ENCODE data around the gene PRDM16. TPM values are rescaled to one million over a fixed set of nuclear protein-coding genes. Genes with fewer than 3 reads are reported as not detected.

Gene PRDM16
- total RNA-seq, 1 experiment from 2014 or later = 6.1 TPM

DNA sequence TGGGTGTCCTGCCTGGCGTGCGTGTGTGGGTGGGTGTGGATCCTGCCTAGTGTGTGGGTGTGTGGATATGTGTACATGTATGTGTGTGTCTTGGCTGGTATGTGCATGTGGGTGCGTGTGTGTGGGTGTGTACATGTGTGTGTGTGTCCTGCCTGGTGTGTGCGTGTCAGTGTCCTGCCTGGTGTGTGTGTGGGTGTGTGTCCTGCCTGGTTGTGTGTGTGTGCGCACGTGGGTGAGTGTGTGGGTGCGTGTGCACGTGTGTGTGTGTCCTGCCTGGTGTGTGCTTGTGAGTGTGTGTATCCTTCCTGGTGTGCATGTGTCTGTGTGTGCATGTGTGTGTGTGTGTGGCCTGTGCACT, 60.1 kb downstream of the PRDM16 start:
- no peak for ATAC-seq
- no peak overlapping the region for H3K9ac ChIP-seq (ENCODE audit: low read length)
- BruUV-seq (replicated peaks) = no TSS peak
- H3K4me3 ChIP-seq (replicated peaks in 1 of 2; ENCODE audit: low read depth in 1 of 2, low read length in 2 of 2) = no peak overlapping the region
- no peaks in the 10 kb centered on the region for H4K20me1 ChIP-seq (ENCODE audit: insufficient read depth)
- H3K9me3 ChIP-seq (ENCODE audit: control insufficient read depth in 1 of 2, insufficient read depth in 1 of 2, low read depth in 1 of 2, low read length in 2 of 2) = no peaks in the 10 kb centered on the region
- no peaks in the 10 kb centered on the region for H3K9me2 ChIP-seq (ENCODE audit: insufficient read depth)
- H3K4me2 ChIP-seq (ENCODE audit: low read length) = no peak overlapping the region
- RAD21 ChIA-PET (ENCODE audit: low non-redundant PET in 1 of 2, low total read pairs in 2 of 2, uncharacterized antibody in 2 of 2, unreplicated experiment in 2 of 2) = no interaction called here
- no peak overlapping the region; the same call in 1 of the 2 replicates for H3K27ac ChIP-seq (ENCODE audit: low read depth, low read length)
- no peak for TF ChIP-seq ZNF274 (IDR thresholded peaks at IDR 0.05; ENCODE audit: low read depth, low read length)
- TF ChIP-seq, protein P1, sequence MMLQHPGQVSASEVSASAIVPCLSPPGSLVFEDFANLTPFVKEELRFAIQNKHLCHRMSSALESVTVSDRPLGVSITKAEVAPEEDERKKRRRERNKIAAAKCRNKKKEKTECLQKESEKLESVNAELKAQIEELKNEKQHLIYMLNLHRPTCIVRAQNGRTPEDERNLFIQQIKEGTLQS (IDR thresholded peaks at IDR 0.05) = no peak
- TF ChIP-seq, protein P2, sequence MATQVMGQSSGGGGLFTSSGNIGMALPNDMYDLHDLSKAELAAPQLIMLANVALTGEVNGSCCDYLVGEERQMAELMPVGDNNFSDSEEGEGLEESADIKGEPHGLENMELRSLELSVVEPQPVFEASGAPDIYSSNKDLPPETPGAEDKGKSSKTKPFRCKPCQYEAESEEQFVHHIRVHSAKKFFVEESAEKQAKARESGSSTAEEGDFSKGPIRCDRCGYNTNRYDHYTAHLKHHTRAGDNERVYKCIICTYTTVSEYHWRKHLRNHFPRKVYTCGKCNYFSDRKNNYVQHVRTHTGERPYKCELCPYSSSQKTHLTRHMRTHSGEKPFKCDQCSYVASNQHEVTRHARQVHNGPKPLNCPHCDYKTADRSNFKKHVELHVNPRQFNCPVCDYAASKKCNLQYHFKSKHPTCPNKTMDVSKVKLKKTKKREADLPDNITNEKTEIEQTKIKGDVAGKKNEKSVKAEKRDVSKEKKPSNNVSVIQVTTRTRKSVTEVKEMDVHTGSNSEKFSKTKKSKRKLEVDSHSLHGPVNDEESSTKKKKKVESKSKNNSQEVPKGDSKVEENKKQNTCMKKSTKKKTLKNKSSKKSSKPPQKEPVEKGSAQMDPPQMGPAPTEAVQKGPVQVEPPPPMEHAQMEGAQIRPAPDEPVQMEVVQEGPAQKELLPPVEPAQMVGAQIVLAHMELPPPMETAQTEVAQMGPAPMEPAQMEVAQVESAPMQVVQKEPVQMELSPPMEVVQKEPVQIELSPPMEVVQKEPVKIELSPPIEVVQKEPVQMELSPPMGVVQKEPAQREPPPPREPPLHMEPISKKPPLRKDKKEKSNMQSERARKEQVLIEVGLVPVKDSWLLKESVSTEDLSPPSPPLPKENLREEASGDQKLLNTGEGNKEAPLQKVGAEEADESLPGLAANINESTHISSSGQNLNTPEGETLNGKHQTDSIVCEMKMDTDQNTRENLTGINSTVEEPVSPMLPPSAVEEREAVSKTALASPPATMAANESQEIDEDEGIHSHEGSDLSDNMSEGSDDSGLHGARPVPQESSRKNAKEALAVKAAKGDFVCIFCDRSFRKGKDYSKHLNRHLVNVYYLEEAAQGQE (IDR thresholded peaks at IDR 0.05; ENCODE audit: low read depth) = no peak
- TF ChIP-seq ELF1 (IDR thresholded peaks at IDR 0.05; ENCODE audit: borderline replicate concordance, low read depth) = no peak
- TF ChIP-seq CBX3 (IDR thresholded peaks at IDR 0.05; ENCODE audit: low read depth) = no peak
- no peak for TF ChIP-seq POLR2A (IDR thresholded peaks at IDR 0.05; ENCODE audit: borderline replicate concordance, extremely low read depth, insufficient read depth, insufficient read length)
- TF ChIP-seq, protein P3, sequence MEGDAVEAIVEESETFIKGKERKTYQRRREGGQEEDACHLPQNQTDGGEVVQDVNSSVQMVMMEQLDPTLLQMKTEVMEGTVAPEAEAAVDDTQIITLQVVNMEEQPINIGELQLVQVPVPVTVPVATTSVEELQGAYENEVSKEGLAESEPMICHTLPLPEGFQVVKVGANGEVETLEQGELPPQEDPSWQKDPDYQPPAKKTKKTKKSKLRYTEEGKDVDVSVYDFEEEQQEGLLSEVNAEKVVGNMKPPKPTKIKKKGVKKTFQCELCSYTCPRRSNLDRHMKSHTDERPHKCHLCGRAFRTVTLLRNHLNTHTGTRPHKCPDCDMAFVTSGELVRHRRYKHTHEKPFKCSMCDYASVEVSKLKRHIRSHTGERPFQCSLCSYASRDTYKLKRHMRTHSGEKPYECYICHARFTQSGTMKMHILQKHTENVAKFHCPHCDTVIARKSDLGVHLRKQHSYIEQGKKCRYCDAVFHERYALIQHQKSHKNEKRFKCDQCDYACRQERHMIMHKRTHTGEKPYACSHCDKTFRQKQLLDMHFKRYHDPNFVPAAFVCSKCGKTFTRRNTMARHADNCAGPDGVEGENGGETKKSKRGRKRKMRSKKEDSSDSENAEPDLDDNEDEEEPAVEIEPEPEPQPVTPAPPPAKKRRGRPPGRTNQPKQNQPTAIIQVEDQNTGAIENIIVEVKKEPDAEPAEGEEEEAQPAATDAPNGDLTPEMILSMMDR (IDR thresholded peaks at IDR 0.05 in 2 of 3, conservative IDR thresholded peaks at IDR 0.05 in 1 of 3; ENCODE audit: borderline replicate concordance in 1 of 3, insufficient read depth in 1 of 3, low read depth in 2 of 3, low read length in 2 of 3) = no peak
- TF ChIP-seq RAD21 (IDR thresholded peaks at IDR 0.05; ENCODE audit: low read depth) = no peak
- TF ChIP-seq EZH2 (IDR thresholded peaks at IDR 0.05) = no peak
- no peak for TF ChIP-seq ZFX (IDR thresholded peaks at IDR 0.05)
- TF ChIP-seq FOSL1 (IDR thresholded peaks at IDR 0.05; ENCODE audit: low read depth) = no peak
- TF ChIP-seq SP1 (IDR thresholded peaks at IDR 0.05; ENCODE audit: low read depth) = no peak
- no peak for TF ChIP-seq CEBPB (IDR thresholded peaks at IDR 0.05; ENCODE audit: low read depth)
- TF ChIP-seq TCF7L2 (IDR thresholded peaks at IDR 0.05; ENCODE audit: borderline replicate concordance, extremely low read depth, insufficient read depth, insufficient read length) = no peak
- TF ChIP-seq EGR1 (IDR thresholded peaks at IDR 0.05; ENCODE audit: low read depth) = no peak
- no peak for TF ChIP-seq SRF (IDR thresholded peaks at IDR 0.05; ENCODE audit: low read depth)
- TF ChIP-seq JUND (IDR thresholded peaks at IDR 0.05) = no peak
- TF ChIP-seq, protein P4, sequence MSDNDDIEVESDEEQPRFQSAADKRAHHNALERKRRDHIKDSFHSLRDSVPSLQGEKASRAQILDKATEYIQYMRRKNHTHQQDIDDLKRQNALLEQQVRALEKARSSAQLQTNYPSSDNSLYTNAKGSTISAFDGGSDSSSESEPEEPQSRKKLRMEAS (IDR thresholded peaks at IDR 0.05) = no peak
- DNase-seq (ENCODE audit: low read depth, low spot score) = no peak
- CTCF ChIA-PET = no interaction called here
- intact Hi-C loops (cut with micrococcal nuclease) = no loop called here
- no peaks in the 10 kb centered on the region for H3K4me1 ChIP-seq (ENCODE audit: control insufficient read depth in 1 of 2, insufficient read depth in 2 of 2, low read length in 2 of 2)
- H3K79me2 ChIP-seq (ENCODE audit: insufficient read depth, low read length) = no peaks in the 10 kb centered on the region
- H3K27me3 ChIP-seq (ENCODE audit: insufficient read depth, low read length) = no peaks in the 10 kb centered on the region
- H2AFZ ChIP-seq (ENCODE audit: low read depth, low read length, poor library complexity, severe bottlenecking) = no peak overlapping the region
- POLR2A ChIA-PET = no interaction called here
- H3K36me3 ChIP-seq (ENCODE audit: control insufficient read depth in 1 of 2, insufficient read depth in 2 of 2, low read length in 2 of 2) = no peaks in the 10 kb centered on the region
